Middle frontal gyrus (tissue), 1 donor: ENCODE measurements around the gene AKNA.

ENCODE experiments used
- DNase-seq: peaks from one replicate; pipeline ENCODE4 v3.0.0-alpha.2; 2015; ENCODE audit warnings: low spot score; ENCODE audit errors: extremely low spot score

The AKNA gene

DNA sequence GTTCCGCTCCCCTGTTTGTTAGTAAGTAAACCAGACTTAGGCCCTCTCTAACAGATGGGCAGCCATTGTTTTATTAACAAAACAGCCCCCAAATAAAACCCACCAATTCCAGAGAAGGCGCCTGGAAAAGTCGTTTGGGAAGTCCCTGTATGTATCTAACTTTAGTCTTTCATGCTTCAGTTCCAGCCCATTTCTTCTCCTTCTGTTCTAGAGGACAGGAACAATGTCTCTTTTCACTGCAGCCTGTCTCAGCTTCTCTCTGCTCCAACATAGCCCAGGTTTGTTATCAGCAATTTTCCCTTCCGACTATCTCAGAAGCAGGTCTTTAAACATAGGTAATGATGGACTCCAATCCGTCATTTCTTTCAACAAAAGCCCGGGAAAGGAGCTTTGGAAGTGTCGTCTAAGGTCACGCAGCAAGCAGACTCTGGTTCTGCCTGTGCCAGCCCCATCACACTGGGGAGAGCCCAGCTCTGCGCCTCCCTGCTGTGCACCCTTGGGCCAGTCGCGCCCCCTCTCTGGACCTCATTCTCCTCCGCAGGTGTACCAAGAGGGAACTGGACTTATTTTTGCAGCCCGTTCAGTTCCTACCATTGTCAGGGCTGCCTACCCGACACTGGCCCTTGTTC is 9.6 kb upstream of the AKNA start:
- no peak for DNase-seq

DNA sequence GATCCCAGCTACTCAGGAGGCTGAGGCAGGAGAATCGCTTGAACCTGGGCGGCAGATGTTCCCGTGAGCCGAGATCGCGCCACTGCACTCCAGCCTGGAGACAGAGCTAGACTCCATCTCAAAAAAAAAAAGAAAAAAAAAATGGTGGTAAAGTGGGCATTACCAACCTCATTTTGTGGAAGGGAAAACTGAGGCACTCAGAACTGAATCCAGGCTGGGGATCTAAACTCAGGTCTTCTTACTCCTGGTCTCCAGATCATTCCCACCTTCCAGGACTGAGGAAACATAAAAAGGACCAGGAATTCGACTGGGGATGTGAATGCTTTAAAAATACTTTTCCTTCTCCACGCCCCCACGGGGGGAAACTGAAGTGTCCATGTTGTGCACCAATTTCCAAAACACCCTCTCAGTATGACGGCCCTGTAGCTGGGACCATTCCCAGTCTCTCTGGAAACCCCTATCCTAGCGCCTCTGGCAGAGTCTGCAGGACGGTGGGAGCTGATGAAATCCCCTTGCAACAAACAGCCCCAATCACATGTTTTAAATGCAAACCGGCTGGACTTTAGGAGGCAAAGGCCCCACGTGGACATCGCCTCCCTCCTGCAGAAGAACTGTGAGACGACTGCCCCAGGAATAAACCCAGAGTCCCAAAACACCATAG is 8.9 kb upstream of the AKNA start:
- no peak for DNase-seq

DNA sequence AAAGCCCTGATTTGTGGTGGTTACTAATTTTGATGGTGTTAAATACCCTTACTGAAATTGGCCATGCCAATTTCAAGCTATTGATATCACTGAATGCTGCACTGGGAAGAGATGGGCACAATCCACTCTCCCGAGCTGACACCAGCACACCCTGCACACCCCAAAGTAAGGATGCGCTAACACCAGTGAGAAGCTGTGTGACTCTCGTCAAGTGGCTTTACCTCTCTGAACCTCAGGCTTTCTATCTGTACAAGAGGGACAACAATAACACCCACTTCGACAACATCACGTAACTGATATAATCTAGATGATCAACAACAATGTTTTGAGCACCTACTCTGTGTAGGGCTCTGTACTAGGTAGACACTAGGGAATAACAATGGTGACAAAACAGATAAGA is 8.0 kb upstream of the AKNA start:
- no peak for DNase-seq

DNA sequence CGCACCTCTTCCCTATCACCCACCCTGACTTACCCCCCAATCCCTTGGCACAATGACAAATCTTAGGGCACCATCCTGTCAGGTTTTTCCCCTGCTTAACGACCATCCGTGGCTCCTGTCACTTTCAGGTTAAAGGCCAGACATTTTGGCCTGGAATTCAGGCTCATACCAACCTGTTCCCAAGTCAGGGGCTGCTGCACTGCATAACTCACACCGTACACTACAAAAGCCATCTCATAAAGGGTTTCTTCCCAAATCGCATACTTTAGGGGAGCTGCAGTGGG is 7.5 kb upstream of the AKNA start:
- no peak for DNase-seq

- no peak for DNase-seq
Measured at GRCh38 chr9:114394523-114395333, 6.9 kb upstream of the AKNA start.

- no peak for DNase-seq
Measured at GRCh38 chr9:114392749-114393112, 4.9 kb upstream of the AKNA start.

DNA sequence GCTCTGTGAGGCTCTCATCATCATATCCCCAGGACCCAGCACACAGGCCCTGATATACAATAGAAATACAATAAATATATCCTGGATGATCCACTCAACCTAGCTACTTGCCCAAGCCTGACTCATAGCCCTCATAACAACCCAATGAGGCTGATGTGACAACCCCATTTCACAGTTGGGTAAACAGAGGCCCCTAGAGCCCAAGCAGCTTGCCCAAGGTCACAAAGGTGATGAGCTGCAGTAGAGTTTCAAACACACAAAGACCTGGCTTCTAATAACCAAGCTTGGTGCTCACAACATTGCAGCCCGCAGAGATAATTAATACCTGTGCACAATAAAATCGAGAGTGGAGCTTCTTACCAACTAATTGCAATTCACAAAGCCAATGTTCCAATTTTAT is 3.2 kb upstream of the AKNA start:
- no peak for DNase-seq

GRCh38 chr9:114389612-114390368 is 2.0 kb upstream of the AKNA start:
- DNase-seq, result no peak

DNA sequence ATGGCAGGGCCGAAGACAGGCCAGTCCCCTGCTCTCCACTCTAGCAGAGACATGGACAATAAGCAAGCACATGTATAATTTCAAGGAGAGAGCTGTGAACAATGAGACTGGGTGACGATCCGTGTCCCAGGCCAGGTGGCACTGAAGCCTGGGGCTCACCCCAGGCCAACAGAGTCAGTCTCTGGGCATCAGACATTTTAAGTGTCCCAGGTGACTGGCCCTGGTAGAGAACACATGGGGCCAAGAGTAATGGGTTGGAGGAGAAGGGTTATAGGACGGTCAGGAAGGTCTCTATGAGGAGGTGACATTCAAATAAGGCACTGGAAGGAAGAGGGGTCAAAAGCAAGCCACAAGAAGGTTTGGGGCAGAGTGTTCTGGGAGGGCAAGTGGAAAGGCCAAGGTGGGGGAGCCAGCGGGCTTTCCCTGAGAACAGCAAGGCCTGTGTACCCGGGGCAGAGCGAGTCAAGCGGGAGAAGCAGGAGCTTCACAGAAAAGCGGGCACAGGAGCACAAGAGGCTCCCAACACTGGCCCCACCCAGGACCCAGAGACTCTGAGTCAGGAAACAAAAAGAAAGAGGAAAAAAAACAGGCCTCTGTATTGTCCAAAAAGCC is 1.1 kb upstream of the AKNA start:
- DNase-seq, result no peak

DNA sequence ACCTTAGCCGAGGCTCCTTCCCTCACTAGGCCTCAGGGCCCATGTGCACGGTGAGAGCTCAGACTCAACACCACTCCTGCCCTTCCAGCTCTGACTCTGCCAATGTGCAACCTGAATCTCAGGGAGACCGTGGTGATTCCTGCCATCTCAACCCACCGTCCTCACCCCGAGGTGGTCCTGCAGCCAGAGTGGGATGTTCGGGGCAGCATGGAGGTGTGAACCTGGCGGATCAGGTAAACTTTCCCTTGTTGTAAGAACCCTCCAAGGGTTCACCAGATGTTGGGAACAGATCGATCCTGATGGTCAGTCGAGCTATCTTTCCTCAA is 538 bp upstream of the AKNA start:
- no peak for DNase-seq

- no peak for DNase-seq
Measured at GRCh38 chr9:114386886-114387679, 699 bp downstream of the AKNA start.

- no peak for DNase-seq
Measured at GRCh38 chr9:114386361-114386885, 1.4 kb downstream of the AKNA start.

GRCh38 chr9:114385397-114386181 is 2.2 kb downstream of the AKNA start:
- no peak for DNase-seq

DNA sequence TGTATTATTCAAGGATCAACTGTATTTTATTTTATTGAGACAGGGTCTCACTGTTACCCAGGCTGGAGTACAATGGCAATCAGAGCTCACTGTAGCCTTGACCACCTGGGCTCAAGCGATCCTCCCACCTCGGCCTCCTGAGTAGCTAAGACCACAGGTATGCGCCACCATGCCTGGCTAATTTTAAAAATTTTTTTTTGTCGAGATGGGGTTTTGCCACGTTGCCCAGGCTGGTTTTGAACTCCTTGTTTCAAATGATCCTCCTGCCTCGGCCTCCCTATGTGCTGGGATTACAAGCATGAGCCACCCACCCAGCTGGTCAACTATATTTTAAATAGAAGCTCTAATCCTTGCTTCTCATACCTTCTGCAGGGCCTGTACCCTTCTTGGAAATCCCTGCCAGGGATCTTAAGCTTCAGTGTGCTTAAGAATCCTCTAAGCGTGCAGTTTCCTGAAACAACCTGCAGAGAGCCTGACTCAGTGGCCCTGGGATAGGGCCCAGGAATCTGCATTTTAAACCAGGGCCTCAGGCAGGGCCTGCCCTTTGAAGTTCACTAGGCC is 2.9 kb downstream of the AKNA start:
- no peak for DNase-seq

DNA sequence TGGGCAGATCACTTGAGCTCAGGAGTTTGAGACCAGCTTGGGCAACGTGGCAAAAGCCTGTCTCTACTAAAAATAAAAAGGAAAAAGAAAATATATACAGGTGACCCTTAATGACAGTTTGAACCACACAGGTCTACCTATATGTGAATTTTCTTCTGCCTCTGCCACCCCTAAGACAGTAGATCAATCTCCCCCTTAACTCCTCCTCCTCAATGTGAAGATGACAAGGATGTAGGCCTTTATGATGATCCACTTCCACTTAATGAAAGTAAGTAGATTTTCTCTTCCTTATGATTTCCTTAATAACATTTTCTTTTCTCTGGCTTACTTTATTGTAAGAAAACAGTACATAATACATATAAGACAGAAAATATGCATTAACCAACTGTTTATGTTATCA is 3.4 kb downstream of the AKNA start:
- DNase-seq, result no peak

GRCh38 chr9:114383521-114384231 is 4.1 kb downstream of the AKNA start:
- DNase-seq, result no peak

DNA sequence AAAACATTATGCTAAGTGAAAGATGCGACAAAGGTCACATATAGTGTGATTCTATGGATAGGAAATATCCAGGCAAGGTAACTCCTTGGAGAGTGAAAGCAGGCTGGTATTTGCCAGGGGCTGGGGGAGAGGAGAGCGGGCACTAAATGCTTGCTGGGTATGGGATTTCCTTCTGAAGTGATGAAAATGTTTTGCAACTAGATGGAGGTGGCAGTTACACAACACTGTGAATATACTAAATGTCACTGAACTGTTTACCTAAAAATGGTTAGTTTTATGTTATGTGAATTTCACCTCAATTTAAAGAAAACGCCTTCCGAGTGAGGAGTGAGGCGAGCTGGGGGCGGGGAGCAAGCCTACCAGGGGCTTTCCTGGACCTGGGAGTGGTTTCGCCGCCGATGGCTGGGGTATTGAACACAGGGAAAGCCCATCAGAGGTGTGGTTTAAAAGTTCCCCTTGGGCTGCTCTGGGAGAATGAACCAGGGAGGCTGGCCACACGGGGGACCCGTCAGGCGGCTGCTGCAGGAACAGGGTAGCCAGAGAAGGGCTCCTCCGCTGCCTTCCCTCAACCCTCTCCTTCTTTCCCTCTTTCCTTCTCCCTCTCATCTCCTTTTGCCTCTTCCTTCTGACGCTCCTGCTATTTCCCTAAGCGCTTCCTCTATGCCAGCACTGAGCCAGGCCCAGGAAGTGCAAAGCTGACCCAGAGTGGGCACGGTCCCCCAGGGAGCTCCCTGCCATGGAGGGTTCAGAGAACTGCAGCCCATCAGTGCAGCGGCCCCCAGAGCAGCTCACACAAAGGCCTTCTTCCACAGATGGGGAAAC is 4.9 kb downstream of the AKNA start:
- no peak for DNase-seq

DNA sequence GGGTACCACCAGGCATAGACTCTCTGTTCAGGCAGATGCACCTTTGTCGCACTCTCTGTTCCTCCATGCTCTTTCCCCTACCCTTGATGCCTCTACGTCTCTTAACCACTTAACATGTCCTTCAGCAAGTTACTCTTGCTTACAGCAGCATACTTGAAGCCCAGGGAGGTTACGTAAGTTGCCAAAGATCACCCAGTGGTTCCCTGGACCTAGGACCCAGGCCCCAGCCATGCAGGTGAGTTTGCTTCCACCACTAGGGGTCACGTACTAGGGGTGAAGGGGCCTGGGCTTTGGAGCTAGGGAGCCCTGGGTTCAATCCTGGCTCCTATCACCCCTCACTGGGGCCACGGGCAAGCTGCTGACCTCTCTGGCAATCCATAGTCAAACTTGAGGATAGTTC is 8.9 kb downstream of the AKNA start:
- DNase-seq, result no peak
